Astrocyte (in vitro differentiated cells and primary cell): ENCODE measurements around the gene TLR6.

ENCODE experiments used
- EZH2 ChIP-seq: IDR thresholded peaks from 2 replicates; pipeline ENCODE4 v1.6.1; 2012; ENCODE audit warnings: mild to moderate bottlenecking, low read length, inconsistent platforms; ENCODE audit not compliant: insufficient read depth
- TF ChIP-seq, protein P1 (sequence below): IDR thresholded peaks from 2 replicates; pipeline ENCODE4 v1.5.1; 2011; ENCODE audit warnings: low read depth, mild to moderate bottlenecking, inconsistent platforms, low read length, moderate library complexity; ENCODE audit not compliant: insufficient read depth

DNA sequence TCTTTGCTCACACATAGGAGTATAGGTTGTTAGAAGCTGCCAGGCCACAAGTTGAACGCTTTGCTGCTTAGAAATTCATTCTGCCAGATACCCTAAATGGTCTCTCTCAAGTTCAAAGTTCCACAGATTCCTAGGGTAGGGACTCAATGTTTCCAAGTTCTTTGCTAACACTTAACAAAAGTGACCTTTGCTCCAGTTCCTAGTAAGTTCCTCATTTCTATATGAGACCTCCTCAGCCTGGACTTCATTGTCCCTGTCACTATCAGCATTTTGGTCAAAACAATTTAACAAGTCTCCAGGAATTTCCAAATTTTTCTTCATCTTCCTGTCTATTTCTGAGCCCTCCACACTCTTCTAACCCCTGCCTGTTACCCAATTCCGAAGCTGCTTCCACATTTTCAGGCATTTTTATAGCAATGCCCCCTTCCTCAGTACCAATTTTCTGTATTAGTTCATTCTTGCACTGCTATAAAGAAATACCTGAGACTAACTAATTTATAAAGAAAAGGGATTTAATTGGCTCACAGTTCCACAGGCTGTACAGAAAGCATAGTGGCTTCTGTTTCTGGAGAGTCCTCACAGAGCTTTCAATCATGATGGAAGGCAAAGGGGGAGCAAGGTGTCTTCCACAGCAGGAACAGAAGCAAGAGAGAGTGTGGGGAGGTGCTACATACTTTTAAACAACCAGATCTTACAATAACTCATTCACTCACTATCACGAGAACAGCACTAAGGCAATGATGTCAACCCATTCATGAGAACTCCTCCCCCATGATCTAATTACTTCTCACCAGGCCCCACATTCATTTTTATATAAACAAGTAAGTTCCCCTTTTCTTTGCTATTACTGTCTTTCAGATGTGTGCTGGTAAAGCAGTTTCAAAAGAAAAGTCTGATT lies 40.5 kb downstream of the TLR6 start:
- TF ChIP-seq, protein P1, sequence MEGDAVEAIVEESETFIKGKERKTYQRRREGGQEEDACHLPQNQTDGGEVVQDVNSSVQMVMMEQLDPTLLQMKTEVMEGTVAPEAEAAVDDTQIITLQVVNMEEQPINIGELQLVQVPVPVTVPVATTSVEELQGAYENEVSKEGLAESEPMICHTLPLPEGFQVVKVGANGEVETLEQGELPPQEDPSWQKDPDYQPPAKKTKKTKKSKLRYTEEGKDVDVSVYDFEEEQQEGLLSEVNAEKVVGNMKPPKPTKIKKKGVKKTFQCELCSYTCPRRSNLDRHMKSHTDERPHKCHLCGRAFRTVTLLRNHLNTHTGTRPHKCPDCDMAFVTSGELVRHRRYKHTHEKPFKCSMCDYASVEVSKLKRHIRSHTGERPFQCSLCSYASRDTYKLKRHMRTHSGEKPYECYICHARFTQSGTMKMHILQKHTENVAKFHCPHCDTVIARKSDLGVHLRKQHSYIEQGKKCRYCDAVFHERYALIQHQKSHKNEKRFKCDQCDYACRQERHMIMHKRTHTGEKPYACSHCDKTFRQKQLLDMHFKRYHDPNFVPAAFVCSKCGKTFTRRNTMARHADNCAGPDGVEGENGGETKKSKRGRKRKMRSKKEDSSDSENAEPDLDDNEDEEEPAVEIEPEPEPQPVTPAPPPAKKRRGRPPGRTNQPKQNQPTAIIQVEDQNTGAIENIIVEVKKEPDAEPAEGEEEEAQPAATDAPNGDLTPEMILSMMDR: no peak
- TF ChIP-seq EZH2: no peak
